Tibial artery (tissue), 4 donors: ENCODE measurements around the gene SLC44A5.

Source experiments
- DNase-seq, 2 donors: peaks; one replicate each; pipeline ENCODE4 v3.0.0-alpha.2; 2019
- H3K27ac ChIP-seq, 2 donors: fragments of 200-600 bp; sonication (generic) in 1 of 2; 1 replicate in 1 of 2; 2 replicates in 1 of 2; pipeline ENCODE4 v1.5.1; 2018 to 2019; ENCODE audit warnings: mild to moderate bottlenecking in 1 of 2
- H3K27me3 ChIP-seq, 2 donors: fragments of 200-600 bp; sonication (generic) in 1 of 2; one replicate each; pipeline versions ENCODE4 v1.5.1 to v1.6.0; 2016 to 2019
- H3K36me3 ChIP-seq, 3 donors: fragments of 200-600 bp; sonication (generic) in 2 of 3; one replicate each; pipeline ENCODE4 v1.5.1; 2016 to 2019; ENCODE audit warnings: mild to moderate bottlenecking in 2 of 3
- H3K4me1 ChIP-seq, 4 donors: fragments of 200-600 bp; sonication (generic) in 2 of 4; 1 replicate in 3 of 4; 2 replicates in 1 of 4; pipeline ENCODE4 v1.5.1; 2016 to 2019
- H3K4me3 ChIP-seq, 2 donors: fragments of 200-600 bp; sonication (generic) in 1 of 2; 1 replicate in 1 of 2; 2 replicates in 1 of 2; pipeline ENCODE4 v1.5.1; 2018 to 2019; ENCODE audit warnings: mild to moderate bottlenecking in 2 of 2
- H3K9me3 ChIP-seq, 3 donors: fragments of 200-600 bp; sonication (generic) in 1 of 3; one replicate each; pipeline ENCODE4 v1.5.1; 2016 to 2019
- intact Hi-C: fragments of 100-400 bp; cut with DNase I; formaldehyde crosslinking; loops from one replicate; pipeline ENCODE4 v1.15.0; 2023; ENCODE audit warnings: low total_unique reads
- TF ChIP-seq, protein P1 (sequence below), 2 experiments: fragments of 200-600 bp in 1 of 2; fragments of 450-650 bp in 1 of 2; IDR thresholded peaks; one replicate each; pipeline ENCODE4 v1.5.1; 2017 to 2019; ENCODE audit warnings: antibody characterized with exemption in 2 of 2, mild to moderate bottlenecking in 1 of 2, moderate library complexity in 1 of 2

The SLC44A5 gene

DNA sequence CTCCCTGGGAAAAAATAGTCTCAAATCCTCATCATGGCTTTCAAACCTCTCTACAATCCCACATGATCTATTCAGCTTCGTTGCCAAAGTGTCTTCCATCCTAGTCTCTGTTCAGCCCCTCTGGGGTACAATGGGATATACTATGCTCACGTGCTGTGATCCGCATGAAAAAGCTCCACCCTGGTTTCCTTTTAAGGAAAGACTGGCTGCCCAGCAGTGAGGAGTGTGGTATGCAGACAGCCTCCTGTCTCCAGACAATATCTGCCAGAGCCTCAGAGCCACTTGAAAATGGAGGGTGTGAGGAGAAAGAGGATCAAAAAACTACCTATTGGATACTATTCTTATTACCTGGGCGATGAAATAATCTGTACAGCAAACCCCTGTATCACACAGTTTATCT is 282.2 kb downstream of the SLC44A5 start:
- H3K4me3 ChIP-seq, result no peak overlapping the region
- no peaks in the 10 kb centered on the region for H3K27me3 ChIP-seq
- no peaks in the 10 kb centered on the region for H3K9me3 ChIP-seq
- no peak for DNase-seq
- no peaks in the 10 kb centered on the region for H3K36me3 ChIP-seq
- TF ChIP-seq, protein P1, sequence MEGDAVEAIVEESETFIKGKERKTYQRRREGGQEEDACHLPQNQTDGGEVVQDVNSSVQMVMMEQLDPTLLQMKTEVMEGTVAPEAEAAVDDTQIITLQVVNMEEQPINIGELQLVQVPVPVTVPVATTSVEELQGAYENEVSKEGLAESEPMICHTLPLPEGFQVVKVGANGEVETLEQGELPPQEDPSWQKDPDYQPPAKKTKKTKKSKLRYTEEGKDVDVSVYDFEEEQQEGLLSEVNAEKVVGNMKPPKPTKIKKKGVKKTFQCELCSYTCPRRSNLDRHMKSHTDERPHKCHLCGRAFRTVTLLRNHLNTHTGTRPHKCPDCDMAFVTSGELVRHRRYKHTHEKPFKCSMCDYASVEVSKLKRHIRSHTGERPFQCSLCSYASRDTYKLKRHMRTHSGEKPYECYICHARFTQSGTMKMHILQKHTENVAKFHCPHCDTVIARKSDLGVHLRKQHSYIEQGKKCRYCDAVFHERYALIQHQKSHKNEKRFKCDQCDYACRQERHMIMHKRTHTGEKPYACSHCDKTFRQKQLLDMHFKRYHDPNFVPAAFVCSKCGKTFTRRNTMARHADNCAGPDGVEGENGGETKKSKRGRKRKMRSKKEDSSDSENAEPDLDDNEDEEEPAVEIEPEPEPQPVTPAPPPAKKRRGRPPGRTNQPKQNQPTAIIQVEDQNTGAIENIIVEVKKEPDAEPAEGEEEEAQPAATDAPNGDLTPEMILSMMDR (IDR thresholded peaks at IDR 0.05), result no peak
- intact Hi-C loops, result no loop called here
- H3K4me1 ChIP-seq, result no peaks in the 10 kb centered on the region
- no peak overlapping the region for H3K27ac ChIP-seq

DNA sequence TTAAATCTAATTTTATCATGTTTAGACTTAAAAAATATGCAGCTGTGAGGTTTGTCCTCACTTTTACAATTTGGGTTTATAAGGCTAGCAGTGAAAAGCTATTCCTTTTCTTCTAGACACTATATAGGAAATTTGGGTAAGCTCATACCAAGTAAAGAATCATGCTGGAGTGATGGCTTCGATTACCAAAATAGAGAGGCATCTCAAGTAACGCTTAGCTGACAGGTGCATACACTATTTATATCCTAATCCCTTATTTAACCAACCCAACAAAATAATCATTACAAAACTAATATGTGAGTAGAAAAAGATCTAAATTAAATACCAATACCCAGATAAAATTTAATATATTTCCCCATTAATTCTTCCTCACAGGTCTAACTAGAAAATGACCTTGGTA is 283.5 kb downstream of the SLC44A5 start:
- DNase-seq, result no peak
- H3K9me3 ChIP-seq, result no peaks in the 10 kb centered on the region
- no peak overlapping the region for H3K4me3 ChIP-seq
- intact Hi-C loops, result no loop called here
- H3K4me1 ChIP-seq, result no peaks in the 10 kb centered on the region
- TF ChIP-seq, protein P1 (IDR thresholded peaks at IDR 0.05), result no peak
- no peak overlapping the region for H3K27ac ChIP-seq
- no peaks in the 10 kb centered on the region for H3K36me3 ChIP-seq
- H3K27me3 ChIP-seq, result no peaks in the 10 kb centered on the region

DNA sequence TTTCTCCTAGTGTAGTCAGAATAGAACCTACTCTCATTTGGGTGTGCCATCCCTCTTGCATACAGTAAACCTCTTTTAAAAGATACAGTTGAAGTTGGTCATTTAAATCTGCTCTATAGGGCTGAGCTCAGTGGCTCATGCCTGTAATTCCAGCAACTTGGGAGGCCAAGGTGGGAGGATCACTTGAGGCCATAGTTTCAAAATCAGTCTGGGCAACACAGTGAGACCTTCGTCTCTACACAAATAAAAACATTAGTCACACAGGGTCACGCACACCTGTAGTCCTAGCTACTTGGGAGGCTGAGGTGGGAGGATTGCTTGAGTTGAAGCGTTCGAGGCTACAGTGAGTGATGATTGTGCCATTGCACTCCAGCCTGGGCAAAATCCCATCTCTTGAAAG is 292.9 kb downstream of the SLC44A5 start:
- H3K36me3 ChIP-seq, result no peaks in the 10 kb centered on the region
- intact Hi-C loops, result no loop called here
- H3K27me3 ChIP-seq, result no peaks in the 10 kb centered on the region
- H3K4me3 ChIP-seq, result no peak overlapping the region
- no peaks in the 10 kb centered on the region for H3K9me3 ChIP-seq
- TF ChIP-seq, protein P1 (IDR thresholded peaks at IDR 0.05), result no peak
- no peak for DNase-seq
- no peaks in the 10 kb centered on the region for H3K4me1 ChIP-seq
- no peak overlapping the region for H3K27ac ChIP-seq

DNA sequence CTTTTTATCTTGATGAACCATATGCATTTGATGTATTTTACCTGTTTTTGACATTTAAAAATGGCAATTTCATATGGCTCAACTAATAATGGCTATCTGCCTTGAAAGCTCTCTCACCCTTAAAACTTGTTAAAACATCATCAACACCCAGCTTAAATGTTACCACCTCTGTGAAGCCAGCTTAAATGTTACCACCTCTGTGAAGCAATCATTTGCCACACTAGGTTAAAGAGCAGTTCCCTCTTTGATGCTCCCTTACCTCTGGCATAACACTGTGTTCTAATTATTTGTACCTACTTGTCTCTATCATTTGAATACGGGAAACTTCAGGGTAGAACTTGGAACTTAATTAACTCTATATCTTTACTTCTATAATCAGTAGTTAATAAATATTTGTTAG is 294.7 kb downstream of the SLC44A5 start:
- no peaks in the 10 kb centered on the region for H3K27me3 ChIP-seq
- H3K9me3 ChIP-seq, result no peaks in the 10 kb centered on the region
- intact Hi-C loops, result no loop called here
- no peak overlapping the region for H3K4me3 ChIP-seq
- H3K36me3 ChIP-seq, result no peaks in the 10 kb centered on the region
- DNase-seq, result no peak
- TF ChIP-seq, protein P1 (IDR thresholded peaks at IDR 0.05), result no peak
- H3K4me1 ChIP-seq, result no peaks in the 10 kb centered on the region
- H3K27ac ChIP-seq, result no peak overlapping the region

DNA sequence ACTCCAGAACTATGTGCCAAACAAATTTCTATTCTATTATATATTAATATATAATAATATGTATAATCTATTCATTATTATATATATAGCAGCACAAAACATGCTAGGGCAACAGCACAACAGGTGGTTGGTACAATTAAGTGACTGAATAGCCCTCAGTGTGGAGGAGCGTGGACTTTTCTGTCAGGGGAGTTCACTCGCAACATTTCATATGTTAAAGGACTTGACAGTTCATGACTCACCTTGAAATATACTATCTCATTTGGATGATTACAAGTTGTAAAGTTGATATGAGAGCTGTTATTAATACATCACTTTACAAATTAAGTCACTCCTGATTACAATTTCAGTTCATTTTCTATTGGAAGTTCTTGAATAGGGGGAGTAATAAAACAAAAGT is 298.3 kb downstream of the SLC44A5 start:
- intact Hi-C loops, result no loop called here
- no peak overlapping the region for H3K27ac ChIP-seq
- no peak for DNase-seq
- no peaks in the 10 kb centered on the region for H3K36me3 ChIP-seq
- no peaks in the 10 kb centered on the region for H3K27me3 ChIP-seq
- TF ChIP-seq, protein P1 (IDR thresholded peaks at IDR 0.05), result no peak
- H3K4me3 ChIP-seq, result no peak overlapping the region
- H3K9me3 ChIP-seq, result no peaks in the 10 kb centered on the region
- no peaks in the 10 kb centered on the region for H3K4me1 ChIP-seq

DNA sequence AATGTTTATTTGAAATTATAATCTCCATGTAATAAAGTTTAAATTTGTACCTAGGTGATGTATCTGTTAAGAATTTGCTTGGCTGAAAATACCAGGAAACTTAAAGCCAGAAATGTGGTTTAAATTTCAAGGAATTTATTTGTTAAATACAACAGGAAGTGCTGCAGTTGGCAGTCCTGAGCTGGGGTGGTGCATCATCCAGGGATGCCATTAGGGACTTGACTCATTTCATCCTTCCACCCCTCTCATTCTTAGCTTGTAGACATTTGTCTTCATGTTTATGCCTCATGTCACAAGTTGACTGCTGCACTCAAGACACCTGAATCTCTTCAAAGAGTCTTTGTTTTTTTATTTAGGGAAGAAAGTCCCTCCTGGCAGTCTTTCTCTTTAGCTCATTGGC is 300.8 kb downstream of the SLC44A5 start:
- Histone ChIP-seq H3K36me3 (no peaks in the 10 kb centered on the region), H3K27ac (no peak overlapping the region), H3K4me1 (no peaks in the 10 kb centered on the region), H3K9me3 (no peaks in the 10 kb centered on the region), H3K27me3 (no peaks in the 10 kb centered on the region), H3K4me3 (no peak overlapping the region)
- DNase-seq, result no peak
- TF ChIP-seq, protein P1 (IDR thresholded peaks at IDR 0.05), result no peak
- intact Hi-C loops, result no loop called here
